ENCODE measurements around the gene ABHD8.
"Not testable (repeated sequence)": the region's sequence is repeated elsewhere in the genome, so short reads cannot be mapped to it uniquely, and the experiment has no call there.

ABHD8 gene

DNA sequence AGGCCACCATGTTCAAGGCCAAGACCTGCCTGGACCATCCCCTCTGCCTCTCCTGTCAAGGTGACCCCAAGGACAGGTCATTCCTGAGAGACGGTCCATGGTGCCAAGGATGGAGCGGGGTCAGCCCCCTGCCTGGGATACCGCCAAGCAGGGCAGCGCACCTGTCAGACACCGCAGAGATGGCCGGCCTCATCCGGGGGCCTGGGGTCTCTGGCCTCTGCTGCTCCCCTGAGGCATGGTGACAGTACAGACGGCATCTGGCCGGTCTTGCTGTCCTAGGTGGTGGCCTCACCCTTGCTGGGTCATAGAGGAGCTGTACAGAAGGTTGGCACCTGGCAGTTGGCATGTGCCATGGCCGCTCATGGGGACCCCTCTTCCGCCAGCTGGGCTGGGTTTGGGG lies 17.2 kb upstream of the ABHD8 start:
- DNase-seq, result no peak

DNA sequence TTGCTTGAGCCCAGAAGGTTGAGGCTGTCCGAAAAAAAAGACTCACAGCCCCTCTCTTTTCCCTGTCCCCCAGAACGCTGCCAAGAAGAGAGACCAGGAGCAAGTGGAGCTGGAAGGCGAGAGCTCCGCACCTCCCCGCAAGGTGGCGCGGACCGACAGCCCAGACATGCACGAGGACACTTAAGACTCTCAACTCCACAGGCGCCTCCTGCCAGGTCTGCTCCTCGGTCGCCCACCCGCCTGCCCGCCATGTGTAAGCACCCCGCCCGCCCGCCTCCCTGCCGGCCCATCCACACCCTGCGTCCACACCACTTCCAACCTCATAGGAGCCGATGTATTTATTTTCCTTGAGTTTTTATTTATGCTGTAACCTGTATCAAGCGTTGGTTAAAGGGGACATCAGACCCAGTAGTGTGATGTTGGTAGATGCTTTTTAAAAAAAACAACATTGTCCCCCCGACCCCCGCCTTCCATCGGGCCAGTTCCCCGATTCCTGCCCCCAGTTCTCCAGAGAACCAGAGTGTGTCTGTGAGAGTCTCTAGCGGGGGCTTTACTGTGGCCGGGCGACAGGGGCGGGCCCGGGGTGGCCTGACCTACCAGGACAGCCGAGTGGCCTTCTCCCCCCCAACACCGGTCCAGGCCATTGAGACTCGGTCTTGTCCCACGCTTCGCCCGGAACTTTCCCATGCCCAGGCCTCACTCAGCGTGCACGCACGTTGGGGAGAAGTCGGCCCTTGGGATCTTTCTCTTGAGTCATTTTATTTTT lies 16.4 kb upstream of the ABHD8 start:
- DNase-seq, result no peak

DNA sequence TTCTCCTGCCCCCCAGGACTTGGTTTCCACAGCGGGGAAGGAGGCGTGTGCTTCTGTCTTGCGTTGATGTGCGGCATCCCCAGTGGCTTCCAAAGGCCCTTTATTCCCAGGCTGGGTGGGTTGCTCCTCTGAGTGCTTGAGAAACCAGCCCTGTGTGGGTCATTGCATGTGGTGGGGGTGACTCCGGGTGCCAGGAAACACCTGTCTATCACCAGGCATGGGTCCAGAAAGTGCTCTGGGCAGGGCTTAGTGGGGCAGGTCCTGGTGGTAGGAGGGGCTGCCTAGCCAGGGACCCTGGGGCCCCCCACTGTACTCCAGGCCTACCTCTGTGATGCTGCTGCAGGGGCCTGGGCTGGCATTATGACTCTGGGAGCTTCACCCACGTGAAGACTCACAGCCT lies 15.7 kb upstream of the ABHD8 start:
- DNase-seq, result no peak

DNA sequence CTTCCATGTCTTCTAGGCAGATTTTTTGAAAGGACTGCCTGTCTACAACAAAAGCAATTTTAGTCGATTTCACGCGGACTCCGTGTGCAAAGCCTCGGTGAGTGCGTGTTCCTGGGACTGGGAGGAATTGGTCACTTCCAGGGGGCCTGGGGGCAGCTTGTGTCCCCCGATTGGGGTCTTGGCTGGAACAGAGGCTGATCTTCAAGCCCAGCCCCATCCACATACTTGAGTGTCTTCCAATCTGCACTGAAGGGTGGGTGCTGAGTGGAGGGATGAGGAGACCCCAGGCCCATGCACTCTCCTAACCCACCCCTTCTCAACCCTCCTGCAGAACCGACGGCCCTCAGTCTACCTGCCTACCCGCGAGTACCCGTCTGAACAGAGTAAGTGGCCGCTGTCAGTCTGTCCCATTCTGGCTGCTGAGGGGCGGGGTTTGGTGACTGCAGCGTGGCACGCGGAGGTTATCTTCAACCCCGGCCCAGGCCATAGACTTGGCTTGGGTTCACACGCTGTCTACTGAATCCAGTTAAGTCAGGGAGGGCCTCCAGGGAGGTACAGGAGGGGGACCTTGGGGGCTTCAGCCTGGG lies 10.9 kb upstream of the ABHD8 start:
- no peak for DNase-seq

DNA sequence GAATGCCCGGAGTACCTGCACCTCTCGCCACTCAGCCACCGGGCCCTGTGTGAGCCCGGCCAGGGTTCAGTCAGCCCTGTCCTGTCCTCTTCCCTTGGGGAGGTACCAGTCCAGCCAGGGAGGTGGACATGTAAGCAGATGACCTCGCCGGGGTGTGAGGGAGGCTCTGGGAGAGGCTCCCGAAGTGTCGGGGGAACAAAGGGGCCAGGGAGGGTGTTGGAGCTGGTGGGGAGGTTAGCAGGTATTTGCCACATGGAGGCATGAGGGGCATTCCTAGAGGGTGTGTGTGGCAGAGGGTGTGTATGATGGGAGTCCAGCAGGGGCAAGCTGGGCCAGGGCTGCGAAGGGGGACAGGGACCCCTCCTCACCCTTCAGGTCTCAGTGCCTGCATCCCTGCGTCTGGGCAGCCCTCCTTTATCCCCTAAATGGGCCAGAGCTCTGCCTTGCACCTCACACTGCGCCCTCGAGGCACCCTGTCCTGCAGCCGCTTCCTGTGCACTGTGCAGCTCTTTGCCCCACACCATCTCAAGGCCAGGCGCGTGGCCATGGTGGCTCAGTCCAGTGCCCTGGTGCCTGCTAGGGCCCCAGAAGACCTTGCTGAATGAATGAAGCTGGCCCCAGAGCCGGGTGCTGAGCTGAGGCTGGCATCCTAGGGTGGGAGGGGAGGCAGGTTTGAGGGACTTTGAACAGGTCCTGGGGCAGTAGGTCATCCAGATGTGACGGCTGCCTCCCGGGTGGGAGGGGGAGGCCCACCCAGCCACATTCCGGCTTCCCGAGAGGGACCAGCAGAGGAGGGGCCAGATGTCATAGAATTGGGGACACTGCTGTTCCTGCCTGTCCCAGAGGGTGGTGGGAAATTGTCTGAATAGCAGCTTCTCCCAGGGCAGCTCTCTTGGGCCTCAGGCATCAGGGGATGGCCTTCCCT lies 9.2 kb upstream of the ABHD8 start:
- no peak for DNase-seq

- DNase-seq, result peak; percentile 69
Observed at GRCh38 chr19:17311455-17312188, 8.4 kb upstream of the ABHD8 start.

DNA sequence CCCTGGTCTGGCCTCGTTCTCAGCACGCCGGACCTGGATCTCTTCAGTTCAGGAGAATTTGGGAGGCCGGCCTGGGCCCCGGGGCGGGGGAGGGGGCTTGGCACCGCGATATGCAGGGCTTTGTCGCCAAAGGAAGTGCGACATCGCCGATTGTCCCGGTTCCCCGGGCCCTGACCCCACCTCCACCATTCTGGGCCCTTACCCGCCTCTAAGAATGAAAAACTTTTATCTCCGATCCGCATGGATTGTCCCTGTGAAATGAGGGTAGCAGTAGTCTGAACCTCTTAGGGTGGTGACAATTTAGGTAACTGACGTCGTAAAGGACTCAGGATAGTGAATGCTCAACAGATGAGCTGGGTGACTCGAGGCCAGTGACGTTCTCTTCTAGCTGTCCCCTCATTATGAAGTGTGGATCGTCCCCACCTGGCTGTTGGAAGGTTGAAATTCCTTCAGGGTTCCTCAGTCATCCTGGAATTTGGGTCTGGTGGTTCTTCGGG lies 6.8 kb upstream of the ABHD8 start:
- DNase-seq, result no peak

DNA sequence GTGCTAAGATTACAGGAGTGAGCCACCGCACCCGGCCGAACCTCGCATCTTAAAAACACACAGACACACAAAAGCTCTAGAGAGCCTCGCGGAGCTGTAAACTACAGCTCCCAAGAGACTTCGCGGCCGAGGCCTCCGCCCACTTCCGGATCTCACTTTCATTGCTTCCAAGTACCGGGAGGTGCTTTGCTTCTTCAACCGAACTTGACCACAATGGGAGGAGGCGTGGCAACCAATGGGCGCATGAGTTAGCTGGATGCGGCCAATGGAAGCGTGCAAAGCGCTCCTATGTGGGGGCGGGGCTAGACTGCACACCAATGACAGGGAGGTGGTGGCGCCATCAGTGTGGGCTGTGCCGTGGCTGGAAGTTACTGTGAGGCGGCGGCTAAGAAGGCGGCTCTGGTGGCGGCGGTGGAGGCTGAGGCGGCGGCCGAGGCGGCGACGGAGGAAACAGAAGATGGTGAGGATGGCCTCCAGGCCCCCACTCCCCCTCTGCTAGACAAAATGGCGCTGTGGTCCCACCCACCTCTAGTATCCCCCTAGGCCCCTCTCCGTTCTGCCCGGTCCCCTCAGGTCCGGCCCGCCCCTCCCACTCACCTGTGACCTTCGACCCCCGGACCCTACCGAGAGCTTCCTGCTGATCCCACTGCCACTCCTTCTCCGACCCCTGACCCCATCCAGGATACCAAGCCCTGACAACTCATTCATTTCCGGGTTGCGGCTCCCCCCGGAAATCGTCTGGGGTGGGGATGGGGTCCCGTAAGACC lies 6.2 kb upstream of the ABHD8 start, which contains the start of gene DDA1:
Gene DDA1 (plus strand): TSS at position 366 of the 767 bp plus-strand sequence. CDS start 92 bp downstream, at position 458.
- DNase-seq, result peak; percentile 98

GRCh38 chr19:17307876-17308377 lies 4.7 kb upstream of the ABHD8 start:
- no peak for DNase-seq

DNA sequence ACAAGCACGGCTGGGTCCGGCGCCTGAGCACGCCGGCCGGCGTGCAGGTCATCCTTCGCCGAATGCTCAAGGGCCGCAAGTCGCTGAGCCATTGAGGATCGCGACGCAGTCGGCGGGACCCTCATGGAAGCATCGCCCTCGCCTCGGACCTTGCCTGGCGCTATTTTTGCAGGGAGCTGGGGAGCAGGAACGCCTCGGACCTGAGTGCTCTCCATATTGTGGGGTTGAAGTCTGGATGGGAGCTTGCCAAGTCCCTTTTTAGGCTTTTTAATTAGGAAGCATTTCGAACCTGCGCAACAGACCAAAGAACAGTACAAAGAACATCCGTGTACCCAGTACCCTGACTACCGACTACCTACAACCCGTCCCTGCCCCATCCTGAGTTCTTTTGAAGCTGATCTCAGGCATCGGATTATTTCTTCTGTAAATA lies 3.1 kb upstream of the ABHD8 start:
- no peak for DNase-seq

DNA sequence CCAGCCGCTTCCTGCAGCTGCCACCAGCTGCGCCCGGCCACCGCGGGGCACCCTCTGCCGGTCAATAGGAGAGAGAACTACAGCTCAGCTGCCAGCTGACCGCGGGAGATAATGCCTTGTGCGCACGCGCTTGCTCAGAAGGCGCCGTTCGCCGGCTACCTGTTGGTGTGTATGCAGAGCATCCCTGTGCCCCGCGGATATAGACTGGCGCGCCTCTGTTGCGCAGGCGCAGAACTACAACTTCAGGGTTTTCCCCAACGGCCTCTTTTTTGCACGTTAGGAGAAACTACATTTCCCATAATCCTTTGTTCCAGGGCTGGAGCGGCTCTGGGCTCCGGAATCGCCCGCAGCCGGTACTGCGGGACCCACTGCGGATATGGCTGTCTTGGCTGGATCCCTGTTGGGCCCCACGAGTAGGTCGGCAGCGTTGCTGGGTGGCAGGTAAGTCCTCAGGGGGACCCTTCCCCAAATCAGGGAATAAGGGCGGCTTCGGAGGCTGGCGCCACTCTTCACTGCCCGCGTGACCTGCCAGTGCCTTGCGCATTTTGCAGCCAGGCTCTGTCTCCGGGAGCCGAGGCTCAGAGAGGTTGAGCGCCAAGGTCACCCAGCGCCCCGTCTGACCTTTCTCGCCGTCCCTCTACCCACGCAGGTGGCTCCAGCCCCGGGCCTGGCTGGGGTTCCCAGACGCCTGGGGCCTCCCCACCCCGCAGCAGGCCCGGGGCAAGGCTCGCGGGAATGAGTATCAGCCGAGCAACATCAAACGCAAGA lies 2.5 kb upstream of the ABHD8 start, which contains the start of gene MRPL34:
Gene MRPL34 (plus strand): TSS at position 356 of the 768 bp plus-strand sequence. CDS start 21 bp downstream, at position 377.
- DNase-seq, result peak; percentile 100

DNA sequence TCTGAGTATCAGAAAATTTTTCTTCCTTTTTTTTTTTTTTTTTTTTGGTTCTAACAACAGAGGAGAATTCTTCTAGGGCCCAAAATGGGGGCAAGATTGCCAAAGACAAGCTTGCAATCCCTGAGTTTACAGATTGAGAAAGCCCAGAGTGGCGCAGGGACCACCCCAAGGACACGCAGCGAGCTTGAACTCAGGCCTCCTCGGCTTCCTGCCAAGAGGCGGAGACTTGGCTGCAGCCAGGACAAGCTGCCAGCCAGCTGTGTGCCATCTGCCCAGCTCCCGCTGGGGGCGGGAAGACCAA lies 1.9 kb upstream of the ABHD8 start:
- no peak for DNase-seq

- no peak for DNase-seq
Observed at GRCh38 chr19:17304386-17305215, 1.4 kb upstream of the ABHD8 start.

GRCh38 chr19:17303940-17304267 lies 679 bp upstream of the ABHD8 start:
- DNase-seq, result no peak

DNA sequence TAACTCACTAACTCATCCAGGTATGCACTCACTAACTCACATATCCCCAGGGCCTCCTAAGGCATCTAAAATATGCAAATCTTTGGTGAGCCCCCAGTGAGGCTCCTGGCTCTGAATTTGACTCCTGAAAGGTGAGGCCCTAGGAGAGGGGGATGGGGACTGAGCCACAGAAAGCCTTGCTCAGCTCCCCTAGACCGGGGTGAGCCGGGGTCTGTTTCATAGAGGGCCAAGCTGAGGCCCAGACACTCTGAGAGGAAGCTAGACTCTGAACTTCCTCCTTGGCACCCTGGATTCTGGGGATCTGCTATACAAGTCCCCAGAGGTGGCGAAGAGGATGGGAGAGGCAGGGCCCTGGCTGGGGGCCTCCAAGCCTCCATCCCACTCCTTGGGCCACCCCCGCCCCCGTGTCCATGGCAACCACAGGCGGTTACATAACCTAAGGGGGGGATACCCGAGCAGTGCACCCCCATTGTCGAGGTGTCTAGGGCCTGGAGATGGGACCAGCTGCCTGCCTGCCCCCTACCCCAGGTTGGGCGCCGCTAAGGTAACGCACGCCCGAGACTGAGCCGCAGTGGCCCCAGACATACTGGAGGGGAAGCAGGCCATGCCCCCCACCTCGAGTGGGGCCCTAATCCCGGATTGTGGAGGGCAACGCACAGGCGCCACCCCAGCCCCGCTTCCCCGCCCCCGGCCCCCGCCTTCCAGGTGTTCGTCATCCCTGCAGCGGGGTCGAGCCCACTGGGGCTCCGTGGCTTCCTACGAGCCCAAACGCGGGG lies 646 bp downstream of the ABHD8 start:
- no peak for DNase-seq

DNA sequence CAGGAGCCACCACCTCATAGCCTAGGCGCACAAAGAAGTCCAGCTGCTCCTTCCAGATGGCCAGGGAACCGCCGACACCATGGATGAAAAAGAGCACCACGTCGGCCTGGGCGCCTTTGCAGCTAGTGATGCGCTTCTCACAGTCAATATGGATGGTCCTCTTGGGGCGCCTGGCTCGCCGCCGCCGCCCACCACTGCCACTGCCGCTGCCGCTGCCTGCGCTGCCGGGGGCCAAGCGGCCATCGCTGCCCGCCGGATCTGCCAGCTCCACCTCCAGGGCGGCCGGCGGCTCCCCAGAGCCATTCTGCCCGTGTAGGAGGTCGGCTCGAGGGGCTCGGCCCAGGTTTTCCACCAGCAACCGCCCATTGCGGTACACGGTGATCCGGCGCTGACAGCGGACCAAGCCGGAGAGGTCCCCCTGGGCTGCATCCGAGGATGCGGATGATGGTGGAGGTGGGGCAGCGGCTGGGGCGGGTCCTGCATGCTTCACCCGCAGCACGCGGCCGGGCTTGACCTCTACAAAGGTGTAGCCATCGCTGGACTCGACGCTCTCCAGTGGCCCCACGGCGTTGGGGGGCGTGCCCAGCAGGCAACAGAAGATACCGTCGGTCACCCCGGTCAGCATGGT lies 2.1 kb downstream of the ABHD8 start:
- no peak for DNase-seq

DNA sequence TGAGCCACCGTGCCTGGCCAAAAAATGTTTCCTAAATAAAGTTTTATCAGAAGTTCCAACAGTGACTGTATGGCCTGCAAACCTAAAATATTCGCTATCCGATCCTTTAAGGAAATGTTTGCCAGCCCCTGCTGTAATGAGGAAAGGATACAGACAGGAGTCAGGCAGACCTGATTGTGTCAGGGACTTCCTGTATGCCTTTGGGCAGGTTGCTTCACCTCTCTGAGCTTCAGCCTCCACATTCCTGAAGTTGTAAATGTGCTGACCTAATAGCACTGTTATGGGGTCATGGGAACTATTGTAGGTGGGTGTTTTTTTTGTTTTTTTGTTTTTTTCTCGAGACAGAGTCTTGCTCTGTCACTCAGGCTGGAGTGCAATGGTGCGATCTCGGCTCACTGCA lies 6.2 kb downstream of the ABHD8 start:
- DNase-seq, result no peak

DNA sequence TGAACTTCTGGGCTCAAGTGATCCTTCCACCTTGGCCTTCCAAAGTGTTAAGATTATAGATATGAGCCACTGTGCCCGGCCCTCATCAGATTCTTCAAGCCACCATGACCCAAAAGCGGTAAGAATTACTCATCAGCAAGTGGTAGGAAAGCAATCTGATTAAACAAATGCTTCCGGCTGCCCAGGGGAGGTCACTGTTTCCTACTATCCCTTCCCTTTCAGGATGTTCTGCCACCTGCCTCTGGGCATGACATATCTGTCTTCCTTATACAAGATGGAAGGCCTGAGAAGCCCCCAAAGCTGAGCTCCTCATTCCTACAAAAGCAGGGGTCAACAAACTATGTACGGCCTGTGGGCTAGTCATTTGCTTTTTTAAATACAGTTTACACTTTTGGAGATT lies 7.0 kb downstream of the ABHD8 start:
- DNase-seq, result peak; percentile 59

DNA sequence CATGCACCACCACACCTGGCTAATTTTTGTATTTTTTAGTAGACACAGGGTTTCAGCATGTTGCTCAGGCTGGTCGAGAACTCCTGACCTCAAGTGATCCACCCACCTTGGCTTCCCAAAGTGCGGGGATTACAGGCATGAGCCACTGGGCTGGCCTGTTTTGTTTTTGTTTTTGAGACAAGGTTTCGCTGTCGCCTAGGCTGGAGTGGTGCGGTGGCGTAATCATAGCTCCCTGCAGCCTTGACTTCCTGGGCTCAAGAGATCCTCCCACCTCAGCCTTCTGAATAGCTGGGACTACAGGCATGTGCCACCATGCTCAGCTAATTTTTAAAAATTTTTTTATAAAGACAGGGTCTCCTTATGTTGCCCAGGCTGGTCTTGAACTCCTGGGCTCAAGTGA lies 7.7 kb downstream of the ABHD8 start:
- DNase-seq, result not testable (repeated sequence)

All from kidney glomerular epithelial cell (primary cell).